Measurements from ENCODE around the gene MPG.

Gene MPG

DNA sequence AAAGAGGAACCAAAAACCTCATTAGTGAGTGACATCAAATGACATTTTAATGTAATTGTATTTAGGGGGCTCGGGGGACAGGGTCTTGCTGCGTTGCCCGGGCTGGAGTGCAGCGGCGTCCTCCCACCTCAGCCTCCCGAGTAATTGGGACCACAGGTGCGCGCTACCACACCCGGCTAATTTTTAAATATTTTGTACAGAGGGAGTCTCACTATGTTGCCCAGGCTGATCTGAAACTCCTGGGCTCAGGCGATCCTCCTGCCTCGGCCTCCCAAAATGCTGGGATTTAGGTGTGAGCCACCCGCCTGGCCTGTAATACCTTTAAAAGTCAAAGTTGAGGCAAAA is 23.8 kb upstream of the MPG start:
- no peak for DNase-seq
- Histone ChIP-seq H2AFZ (ENCODE audit: low read depth, low read length) (peak overlapping the region; percentile 67), H3K4me1 (ENCODE audit: insufficient read depth, low read length) (peaks cover 45% of the 10 kb centered on the region), H3K4me2 (ENCODE audit: insufficient read depth, low read length) (peak overlapping the region; percentile 79), H3K9me3 (ENCODE audit: insufficient read depth, low read length, severe bottlenecking) (no peaks in the 10 kb centered on the region), H3K27ac (ENCODE audit: low read length) (peak overlapping the region; percentile 62), H3K79me2 (ENCODE audit: insufficient read depth, low read length) (peaks cover 56% of the 10 kb centered on the region), H3K4me3 (ENCODE audit: low read depth in 1 of 2, low read length in 2 of 2) (peak overlapping the region; percentile 49 to 84; a peak in 3 of 4 replicates), H3K36me3 (ENCODE audit: insufficient read depth, low read length) (peaks cover 56% of the 10 kb centered on the region), H4K20me1 (ENCODE audit: insufficient read depth, low read length) (peaks cover 21% of the 10 kb centered on the region; the same call in 1 of the 2 replicates), H3K27me3 (ENCODE audit: insufficient read depth, low read length, poor library complexity) (no peaks in the 10 kb centered on the region), H3K9ac (ENCODE audit: low read depth, low read length) (peak overlapping the region; percentile 84)
- TF ChIP-seq CTCF (IDR thresholded peaks at IDR 0.05; ENCODE audit: borderline replicate concordance, extremely low read depth, low read length, poor library complexity, severe bottlenecking) (no peak), EZH2 (IDR thresholded peaks at IDR 0.05; ENCODE audit: borderline replicate concordance, low read depth, low read length, severe bottlenecking) (no peak)
- ATAC-seq (ENCODE audit: insufficient read depth, low read depth) = no peak

- H3K9me3 ChIP-seq (ENCODE audit: insufficient read depth, low read length, severe bottlenecking) = no peaks in the 10 kb centered on the region
- H3K4me3 ChIP-seq (ENCODE audit: low read depth in 1 of 2, low read length in 2 of 2) = no peak overlapping the region
- DNase-seq (no peak), ATAC-seq (ENCODE audit: insufficient read depth, low read depth) (no peak)
- H3K79me2 ChIP-seq (ENCODE audit: insufficient read depth, low read length) = peaks cover 45% of the 10 kb centered on the region
- no peak overlapping the region for H3K9ac ChIP-seq (ENCODE audit: low read depth, low read length)
- no peaks in the 10 kb centered on the region for H3K27me3 ChIP-seq (ENCODE audit: insufficient read depth, low read length, poor library complexity)
- peak overlapping the region; percentile 79; the same call in 1 of the 2 replicates for H3K4me2 ChIP-seq (ENCODE audit: insufficient read depth, low read length)
- TF ChIP-seq CTCF (IDR thresholded peaks at IDR 0.05; ENCODE audit: borderline replicate concordance, extremely low read depth, low read length, poor library complexity, severe bottlenecking) (no peak), EZH2 (IDR thresholded peaks at IDR 0.05; ENCODE audit: borderline replicate concordance, low read depth, low read length, severe bottlenecking) (no peak)
- H4K20me1 ChIP-seq (ENCODE audit: insufficient read depth, low read length) = peaks cover 18% of the 10 kb centered on the region; the same call in 1 of the 2 replicates
- peaks cover 41% of the 10 kb centered on the region for H3K36me3 ChIP-seq (ENCODE audit: insufficient read depth, low read length)
- H3K4me1 ChIP-seq (ENCODE audit: insufficient read depth, low read length) = peaks cover 40% of the 10 kb centered on the region
- H2AFZ ChIP-seq (ENCODE audit: low read depth, low read length) = no peak overlapping the region
- no peak overlapping the region for H3K27ac ChIP-seq (ENCODE audit: low read length)
These were observed 22.4 kb upstream of the MPG start for GRCh38 chr16:55571-56136.

DNA sequence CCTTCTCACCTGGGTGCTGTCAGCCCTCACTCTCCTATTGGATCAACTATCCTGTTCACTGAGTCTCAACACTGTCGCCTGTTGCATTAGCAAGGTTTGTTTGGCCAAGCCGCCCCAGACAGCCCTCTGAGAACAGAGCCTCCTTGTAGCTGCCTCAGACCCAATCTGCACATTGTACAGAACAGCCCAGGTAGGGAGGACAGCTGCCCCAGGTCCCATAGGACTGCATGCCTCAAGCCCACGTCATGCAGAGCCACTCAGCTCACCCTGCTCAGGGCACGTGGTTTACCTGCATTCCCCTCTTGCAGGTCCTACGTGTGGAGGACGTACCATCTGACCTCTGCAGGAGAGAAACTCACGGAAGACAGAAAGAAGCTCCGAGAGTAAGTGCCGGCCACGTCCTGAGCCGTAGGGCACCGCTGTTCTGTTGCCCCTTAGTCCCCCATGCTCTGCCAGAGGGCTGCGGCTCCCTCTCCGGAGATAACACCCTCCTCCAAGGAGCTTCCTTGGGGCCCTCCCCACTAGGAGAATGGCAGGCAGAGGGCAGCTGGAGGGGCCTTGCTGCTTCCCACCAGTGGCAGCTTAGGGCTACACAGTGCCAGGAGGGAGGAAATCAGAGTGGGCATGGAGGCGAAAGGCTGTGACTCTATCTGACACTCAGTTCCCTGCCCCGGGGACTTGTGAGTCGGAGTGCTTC is 21.6 kb upstream of the MPG start:
- H2AFZ ChIP-seq (ENCODE audit: low read depth, low read length) = no peak overlapping the region
- H3K79me2 ChIP-seq (ENCODE audit: insufficient read depth, low read length) = peaks cover 37% of the 10 kb centered on the region
- no peak overlapping the region for H3K4me3 ChIP-seq (ENCODE audit: low read depth in 1 of 2, low read length in 2 of 2)
- no peak for TF ChIP-seq EZH2 (IDR thresholded peaks at IDR 0.05; ENCODE audit: borderline replicate concordance, low read depth, low read length, severe bottlenecking)
- no peak for TF ChIP-seq CTCF (IDR thresholded peaks at IDR 0.05; ENCODE audit: borderline replicate concordance, extremely low read depth, low read length, poor library complexity, severe bottlenecking)
- ATAC-seq (ENCODE audit: insufficient read depth, low read depth) (no peak), DNase-seq (no peak)
- no peak overlapping the region for H3K27ac ChIP-seq (ENCODE audit: low read length)
- H3K27me3 ChIP-seq (ENCODE audit: insufficient read depth, low read length, poor library complexity) = no peaks in the 10 kb centered on the region
- no peak overlapping the region for H3K4me2 ChIP-seq (ENCODE audit: insufficient read depth, low read length)
- no peaks in the 10 kb centered on the region for H3K9me3 ChIP-seq (ENCODE audit: insufficient read depth, low read length, severe bottlenecking)
- peaks cover 33% of the 10 kb centered on the region for H3K4me1 ChIP-seq (ENCODE audit: insufficient read depth, low read length)
- no peak overlapping the region for H3K9ac ChIP-seq (ENCODE audit: low read depth, low read length)
- peaks cover 11% of the 10 kb centered on the region; the same call in 1 of the 2 replicates for H4K20me1 ChIP-seq (ENCODE audit: insufficient read depth, low read length)
- H3K36me3 ChIP-seq (ENCODE audit: insufficient read depth, low read length) = peaks cover 34% of the 10 kb centered on the region
